GM18909 (cell line): ENCODE measurements around the gene YIPF5.

ENCODE experiments used
- ATAC-seq: cut with Tn5 transposase; IDR thresholded peaks from one replicate; pipeline ENCODE4 v1.9.1; 2021; ENCODE audit warnings: mild to moderate bottlenecking; ENCODE audit not compliant: unreplicated experiment, poor library complexity

The YIPF5 gene

GRCh38 chr5:144170276-144171024 is at the start of gene YIPF5, which contains the start of gene KCTD16:
YIPF5 (minus strand) TSS chr5:144170659; CDS start chr5:144169955, 704 bp downstream.
KCTD16 (plus strand) TSS chr5:144170873.
- ATAC-seq = peak; percentile 99

GRCh38 chr5:144219869-144220268 is 49.4 kb upstream of the YIPF5 start:
- no peak for ATAC-seq

GRCh38 chr5:144210655-144211054 is 40.2 kb upstream of the YIPF5 start:
- ATAC-seq = no peak

- no peak for ATAC-seq
These were observed 38.9 kb upstream of the YIPF5 start for GRCh38 chr5:144209361-144209760.

GRCh38 chr5:144207875-144208444 is 37.5 kb upstream of the YIPF5 start:
- ATAC-seq = no peak

GRCh38 chr5:144206141-144206540 is 35.7 kb upstream of the YIPF5 start:
- ATAC-seq = no peak

GRCh38 chr5:144205141-144205551 is 34.7 kb upstream of the YIPF5 start:
- no peak for ATAC-seq

GRCh38 chr5:144203750-144204596 is 33.5 kb upstream of the YIPF5 start:
- peak; percentile 89 for ATAC-seq

- ATAC-seq = no peak
These were observed 32.3 kb upstream of the YIPF5 start for GRCh38 chr5:144202726-144203125.

- no peak for ATAC-seq
These were observed 31.6 kb upstream of the YIPF5 start for GRCh38 chr5:144202072-144202471.

GRCh38 chr5:144201588-144201987 is 31.1 kb upstream of the YIPF5 start:
- no peak for ATAC-seq

- no peak for ATAC-seq
These were observed 27.9 kb upstream of the YIPF5 start for GRCh38 chr5:144198386-144198785.

GRCh38 chr5:144196612-144197011 is 26.2 kb upstream of the YIPF5 start:
- no peak for ATAC-seq

- no peak for ATAC-seq
These were observed 25.0 kb upstream of the YIPF5 start for GRCh38 chr5:144195448-144195847.

- no peak for ATAC-seq
These were observed 23.7 kb upstream of the YIPF5 start for GRCh38 chr5:144194144-144194543.

- no peak for ATAC-seq
These were observed 22.2 kb upstream of the YIPF5 start for GRCh38 chr5:144192661-144193060.

GRCh38 chr5:144191998-144192397 is 21.5 kb upstream of the YIPF5 start:
- peak; percentile 83 for ATAC-seq

- ATAC-seq = no peak
These were observed 21.1 kb upstream of the YIPF5 start for GRCh38 chr5:144191531-144191930.

GRCh38 chr5:144189800-144190429 is 19.5 kb upstream of the YIPF5 start:
- peak; percentile 55 for ATAC-seq

GRCh38 chr5:144187699-144188294 is 17.3 kb upstream of the YIPF5 start:
- peak; percentile 83 for ATAC-seq
